IMR-90 (cell line): ENCODE data around the gene ARHGEF26. TPM values are rescaled to one million over a fixed set of nuclear protein-coding genes. Genes with fewer than 3 reads are reported as not detected.

ENCODE experiments used
- ATAC-seq: fragments of 200-7000 bp; cut with Tn5 transposase; 2 replicates; pipeline ENCODE4 v1.9.1; 2020; ENCODE audit warnings: low read depth, mild to moderate bottlenecking, moderate library complexity
- BruUV-seq: library from RNA; stranded (reverse); fragments of 400-500 nt; replicated peaks from 2 replicates; lab custom pipeline; 2021; lab: Mats Ljungman, UMichigan
- CTCF ChIA-PET: fragments of 300-600 bp; formaldehyde crosslinking; extraction: SDS; loops from one replicate; lab custom pipeline; 2021; ENCODE audit warnings: antibody characterized with exemption; lab: Yijun Ruan, JAX
- POLR2A ChIA-PET: fragments of 300-600 bp; sonication (Branson Sonifier 250); formaldehyde crosslinking; loops from one replicate; lab custom pipeline; 2022; ENCODE audit warnings: antibody characterized with exemption; ENCODE audit not compliant: unreplicated experiment; lab: Charles Lee
- DNase-seq: peaks from one replicate; pipeline ENCODE4 v3.0.0; 2013
- H2AFZ ChIP-seq: replicated peaks from 2 replicates; pipeline ENCODE3; 2013; ENCODE audit warnings: low read length, mild to moderate bottlenecking; ENCODE audit not compliant: poor library complexity
- H2AK5ac ChIP-seq: 2 replicates; pipeline ENCODE4 v1.6.1; 2013; ENCODE audit warnings: low read depth, low read length, inconsistent platforms
- H2AK9ac ChIP-seq: replicated peaks from 2 replicates; pipeline ENCODE3; 2013; ENCODE audit warnings: mild to moderate bottlenecking, low read depth, low read length, moderate library complexity; ENCODE audit not compliant: poor library complexity
- H2BK120ac ChIP-seq: 2 replicates; pipeline ENCODE4 v1.6.1; 2013; ENCODE audit warnings: low read depth, low read length, inconsistent platforms
- H2BK15ac ChIP-seq: 3 replicates; pipeline ENCODE4 v1.6.1; 2013; ENCODE audit warnings: low read depth, low read length, inconsistent platforms
- H2BK20ac ChIP-seq: 2 replicates; pipeline ENCODE4 v1.6.1; 2013; ENCODE audit warnings: low read depth, mild to moderate bottlenecking, inconsistent platforms, low read length, moderate library complexity
- H2BK5ac ChIP-seq: 2 replicates; pipeline ENCODE4 v1.6.1; 2013; ENCODE audit warnings: mild to moderate bottlenecking, low read depth, low read length, inconsistent platforms; ENCODE audit not compliant: poor library complexity, severe bottlenecking
- H3K14ac ChIP-seq: replicated peaks from 2 replicates; pipeline ENCODE4 v1.6.1; 2013; ENCODE audit warnings: low read depth, low read length, inconsistent platforms
- H3K18ac ChIP-seq: 2 replicates; pipeline ENCODE4 v1.6.1; 2013; ENCODE audit warnings: low read depth, low read length, control low read depth
- H3K23ac ChIP-seq: 2 replicates; pipeline ENCODE4 v1.6.1; 2013; ENCODE audit warnings: low read depth, low read length, inconsistent platforms
- H3K27ac ChIP-seq: 2 replicates; pipeline ENCODE4 v1.5.1; 2013; ENCODE audit warnings: mild to moderate bottlenecking, control low read depth, low read length; ENCODE audit not compliant: insufficient read depth
- H3K27me3 ChIP-seq: 2 replicates; pipeline ENCODE4 v1.6.1; 2013; ENCODE audit warnings: low read length; ENCODE audit not compliant: control insufficient read depth, insufficient read depth
- H3K36me3 ChIP-seq: 2 replicates; pipeline ENCODE4 v1.6.1; 2013; ENCODE audit warnings: low read length, mixed read lengths; ENCODE audit not compliant: control insufficient read depth, insufficient read depth
- H3K4ac ChIP-seq: 2 replicates; pipeline ENCODE4 v1.6.1; 2013; ENCODE audit warnings: low read depth, low read length, inconsistent platforms
- H3K4me1 ChIP-seq: 2 replicates; pipeline ENCODE4 v1.6.1; 2013; ENCODE audit warnings: low read length, mixed read lengths; ENCODE audit not compliant: control insufficient read depth, insufficient read depth
- H3K4me2 ChIP-seq: 2 replicates; pipeline ENCODE4 v1.6.1; 2013; ENCODE audit warnings: low read depth, mild to moderate bottlenecking, control low read depth, low read length, moderate library complexity
- H3K4me3 ChIP-seq: 2 replicates; pipeline ENCODE4 v1.5.1; 2013; ENCODE audit warnings: low read depth, mild to moderate bottlenecking, control low read depth, low read length, moderate library complexity; ENCODE audit not compliant: insufficient read depth
- H3K56ac ChIP-seq: 2 replicates; pipeline ENCODE4 v1.6.1; 2013; ENCODE audit warnings: low read length, inconsistent platforms; ENCODE audit not compliant: insufficient read depth; ENCODE audit errors: extremely low read depth
- H3K79me1 ChIP-seq, 2 experiments: 2 replicates each; pipeline ENCODE4 v1.6.1; 2013; ENCODE audit warnings: low read length in 2 of 2, inconsistent platforms in 1 of 2, low read depth in 1 of 2
- H3K9ac ChIP-seq: 2 replicates; pipeline ENCODE4 v1.6.1; 2013; ENCODE audit warnings: low read depth, low read length, control low read depth
- H3K9me1 ChIP-seq: 2 replicates; pipeline ENCODE4 v1.6.1; 2013; ENCODE audit warnings: low read length, inconsistent platforms; ENCODE audit not compliant: insufficient read depth
- H3K9me3 ChIP-seq: 2 replicates; pipeline ENCODE4 v1.6.1; 2013; ENCODE audit warnings: low read length; ENCODE audit not compliant: control insufficient read depth, insufficient read depth
- H4K20me1 ChIP-seq: 2 replicates; pipeline ENCODE4 v1.6.1; 2013; ENCODE audit warnings: low read length, inconsistent platforms; ENCODE audit not compliant: insufficient read depth
- H4K5ac ChIP-seq: 2 replicates; pipeline ENCODE4 v1.6.1; 2013; ENCODE audit warnings: mild to moderate bottlenecking, low read depth, low read length, control low read depth
- H4K8ac ChIP-seq, 2 experiments: 2 replicates each; pipeline ENCODE4 v1.6.1; 2013; ENCODE audit warnings: low read depth in 2 of 2, low read length in 2 of 2, control low read depth in 1 of 2, inconsistent platforms in 1 of 2
- H4K91ac ChIP-seq: 2 replicates; pipeline ENCODE4 v1.6.1; 2013; ENCODE audit warnings: low read depth, low read length, inconsistent platforms; ENCODE audit not compliant: insufficient read depth
- BHLHE40 ChIP-seq: fragments of 150-350 bp; IDR thresholded peaks from 2 replicates; pipeline ENCODE4 v1.6.1; 2016; ENCODE audit warnings: mild to moderate bottlenecking, low read depth, low read length
- CEBPB ChIP-seq: IDR thresholded peaks from 2 replicates; pipeline ENCODE4 v1.6.1; 2012; ENCODE audit warnings: low read depth, low read length, improper control_type of control experiment
- CTCF ChIP-seq: conservative IDR thresholded peaks from 2 replicates; pipeline ENCODE4 v1.5.1; 2012; ENCODE audit warnings: mild to moderate bottlenecking, low read depth, low read length, improper control_type of control experiment
- NFE2L2 ChIP-seq: fragments of 150-350 bp; IDR thresholded peaks from 2 replicates; pipeline ENCODE4 v1.6.1; 2016; ENCODE audit warnings: low read depth, mild to moderate bottlenecking, low read length
- RCOR1 ChIP-seq: IDR thresholded peaks from 2 replicates; pipeline ENCODE4 v1.6.1; 2012; ENCODE audit warnings: mild to moderate bottlenecking, low read length, improper control_type of control experiment; ENCODE audit not compliant: insufficient replicate concordance
- SMC3 ChIP-seq: fragments of 150-350 bp; IDR thresholded peaks from 2 replicates; pipeline ENCODE4 v1.6.1; 2016; ENCODE audit warnings: low read depth, mild to moderate bottlenecking, antibody characterized with exemption, low read length, moderate library complexity
- dilution Hi-C: fragments of 300-500 bp; cut with HindIII; formaldehyde crosslinking; loops from one replicate; pipeline ENCODE4 v1.14.3; 2018; ENCODE audit warnings: low sequenced_read_pairs; ENCODE audit not compliant: unreplicated experiment
- in situ Hi-C: fragments of 300-500 bp; cut with MboI; formaldehyde crosslinking; loops from 3 replicates; pipeline ENCODE4 v1.14.3; 2019; ENCODE audit warnings: low sequenced_read_pairs, inconsistent platforms, mixed read lengths
- intact Hi-C: fragments of 100-400 bp; cut with micrococcal nuclease; formaldehyde crosslinking; loops from 2 replicates; pipeline ENCODE4 v1.10.0; 2022
- polyA plus RNA-seq, 3 experiments: library from polyadenylated mRNA; depleted of rRNA; stranded (reverse); fragments of >200 nt; gene quantifications; 2 replicates each; pipeline ENCODE4 v1.2.3, GENCODE V29; 2012; ENCODE audit warnings: low replicate concordance in 1 of 3
- total RNA-seq: library from RNA; depleted of rRNA; stranded (reverse); fragments of >200 nt; gene quantifications from 2 replicates; pipeline ENCODE4 v1.2.3, GENCODE V29; 2012

The ARHGEF26 gene
- total and polyA plus RNA-seq, 2 of the 4 experiments (the other 2 are of a cell fraction) = 2.0 to 2.3 TPM

- Histone ChIP-seq H3K79me1 (no peaks in the 10 kb centered on the region), H4K5ac (no peak overlapping the region), H2BK20ac (no peak overlapping the region), H3K18ac (no peak overlapping the region), H3K56ac (no peak overlapping the region), H2BK15ac (no peak overlapping the region), H2AFZ (no peak overlapping the region), H4K91ac (no peak overlapping the region), H3K36me3 (no peaks in the 10 kb centered on the region), H2BK120ac (no peak overlapping the region), H3K4me3 (no peak overlapping the region), H4K20me1 (no peaks in the 10 kb centered on the region), H3K4ac (no peak overlapping the region), H3K14ac (no peak overlapping the region), H4K8ac (no peak overlapping the region), H3K9me3 (no peaks in the 10 kb centered on the region), H3K9me1 (no peaks in the 10 kb centered on the region), H3K4me1 (no peaks in the 10 kb centered on the region), H2AK9ac (no peak overlapping the region), H3K4me2 (no peak overlapping the region), H3K23ac (no peak overlapping the region), H3K27me3 (no peaks in the 10 kb centered on the region), H2AK5ac (no peak overlapping the region), H2BK5ac (no peak overlapping the region), H3K9ac (no peak overlapping the region), H3K27ac (no peak overlapping the region)
- CTCF ChIA-PET = no interaction called here
- BruUV-seq = no TSS peak
- ATAC-seq (no peak), DNase-seq (no peak)
- dilution Hi-C loops = no loop called here
- in situ Hi-C loops = no loop called here
- TF ChIP-seq NFE2L2 = no peak
- TF ChIP-seq BHLHE40 = no peak
- TF ChIP-seq CTCF = no peak
- TF ChIP-seq CEBPB = no peak
- no peak for TF ChIP-seq RCOR1
- no peak for TF ChIP-seq SMC3
- POLR2A ChIA-PET = interaction anchor here (0.9 kb wide), 1 partner anchor 1002 kb away, joined by 5 read pairs; no protein-coding TSS in a partner anchor
- intact Hi-C loops = no loop called here
Observed at GRCh38 chr3:154182975-154183374, 61.8 kb downstream of the ARHGEF26 start.
